ENCODE data around the gene OXLD1.

OXLD1 gene

GRCh38 chr17:81666342-81667191, at the start of gene OXLD1, which contains the start of gene CCDC137:
OXLD1 (minus strand) TSS chr17:81666605; CDS start chr17:81666577, 28 bp downstream.
CCDC137 (plus strand) TSS chr17:81666737; CDS start chr17:81666767, 30 bp downstream.
- peak; percentile 89 to 90 for DNase-seq

- no peak for DNase-seq
These were observed 48.9 kb upstream of the OXLD1 start for GRCh38 chr17:81715107-81715871.

- no peak for DNase-seq
These were observed 48.2 kb upstream of the OXLD1 start for GRCh38 chr17:81714412-81715106.

GRCh38 chr17:81713556-81714411, 47.4 kb upstream of the OXLD1 start:
- DNase-seq: no peak

- no peak for DNase-seq
These were observed 46.7 kb upstream of the OXLD1 start for GRCh38 chr17:81713004-81713555.

GRCh38 chr17:81712468-81713003, 46.1 kb upstream of the OXLD1 start:
- DNase-seq: no peak

GRCh38 chr17:81711814-81712467, 45.5 kb upstream of the OXLD1 start, which contains the start of gene SLC25A10:
SLC25A10 (plus strand) TSS chr17:81712284; CDS start chr17:81712427, 143 bp downstream.
- DNase-seq: peak; percentile 70 to 81

- DNase-seq: no peak
These were observed 44.3 kb upstream of the OXLD1 start for GRCh38 chr17:81710514-81711308.

GRCh38 chr17:81708739-81709185, 42.4 kb upstream of the OXLD1 start:
- DNase-seq: no peak

GRCh38 chr17:81707725-81708646, 41.6 kb upstream of the OXLD1 start:
- no peak for DNase-seq

- no peak for DNase-seq
These were observed 40.6 kb upstream of the OXLD1 start for GRCh38 chr17:81706757-81707624.

GRCh38 chr17:81706232-81706611, 39.8 kb upstream of the OXLD1 start:
- no peak for DNase-seq

- no peak for DNase-seq
These were observed 39.3 kb upstream of the OXLD1 start for GRCh38 chr17:81705518-81706231.

- no peak for DNase-seq
These were observed 37.6 kb upstream of the OXLD1 start for GRCh38 chr17:81703747-81704654.

GRCh38 chr17:81702934-81703746, 36.7 kb upstream of the OXLD1 start, which contains the start of gene MRPL12:
MRPL12 (plus strand) TSS chr17:81703367; CDS start chr17:81703502, 135 bp downstream.
- DNase-seq: peak; percentile 84 to 85

Data from activated CD4-positive, alpha-beta T cell treated with anti-CD3 and anti-CD28 coated beads for 4 hours (primary cell).